T-helper 17 cell (primary cell): Measurements from ENCODE around the gene DYRK1A. TPM values are rescaled to one million over a fixed set of nuclear protein-coding genes. Genes with fewer than 3 reads are reported as not detected.

Experiments
- ATAC-seq: fragments of 150-1000 bp; cut with Tn5 transposase; 2 replicates; pipeline ENCODE4 v1.10.0; 2021; ENCODE audit warnings: mild to moderate bottlenecking, moderate library complexity
- DNase-seq, 3 donors: peaks; one replicate each; pipeline versions ENCODE4 v3.0.0 to v3.0.0-alpha.2; 2020 to 2021
- H3K9me3 ChIP-seq: one replicate; pipeline ENCODE4 v1.7.0; 2013; ENCODE audit warnings: low read length, mild to moderate bottlenecking; ENCODE audit not compliant: control insufficient read depth, poor library complexity, severe bottlenecking
- H3K27ac Mint-ChIP-seq: one replicate; pipeline ENCODE4 v1.8.0; 2022; ENCODE audit warnings: mild to moderate bottlenecking, moderate library complexity, mixed read lengths
- H3K27me3 Mint-ChIP-seq: one replicate; pipeline ENCODE4 v1.8.0; 2022; ENCODE audit warnings: mixed read lengths
- H3K36me3 Mint-ChIP-seq: one replicate; pipeline ENCODE4 v1.8.0; 2022; ENCODE audit warnings: low read depth, mixed read lengths
- H3K4me1 Mint-ChIP-seq: one replicate; pipeline ENCODE4 v1.8.0; 2022; ENCODE audit warnings: mild to moderate bottlenecking, mixed read lengths
- H3K4me3 Mint-ChIP-seq: one replicate; pipeline ENCODE4 v1.8.0; 2022; ENCODE audit warnings: mild to moderate bottlenecking, moderate library complexity, mixed read lengths
- total RNA-seq, 4 donors: library from RNA in 2 of 4; stranded (reverse) in 2 of 4; gene quantifications; one replicate each; pipeline ENCODE4 v1.2.3 and lab custom pipeline; 2022 to 2026

Gene DYRK1A
- total RNA-seq, 2 donors from 2014 or later = 123 to 149 TPM

DNA sequence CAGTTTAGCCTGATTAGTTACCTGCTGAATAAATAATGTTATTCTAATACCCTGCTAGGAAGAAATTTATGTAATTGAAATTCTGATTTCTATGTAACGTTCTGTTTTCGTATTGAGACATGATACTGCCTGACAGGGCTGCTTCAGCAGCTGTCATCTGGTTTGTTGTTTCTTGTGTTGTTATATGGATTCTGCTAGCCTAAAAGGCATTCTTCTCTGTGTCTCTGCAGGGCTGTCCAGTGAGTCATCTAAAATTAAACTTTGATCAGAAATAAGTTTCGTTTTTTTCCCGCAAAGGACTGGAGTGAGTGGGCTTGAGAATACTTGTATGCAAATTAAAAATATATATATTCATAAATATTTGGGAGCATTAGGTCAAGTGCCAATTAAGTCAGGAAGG is 93.0 kb downstream of the DYRK1A start:
- Mint-ChIP-seq H3K27ac (peak overlapping the region; percentile 11), H3K36me3 (no peaks in the 10 kb centered on the region), H3K4me1 (peaks cover 67% of the 10 kb centered on the region), H3K27me3 (no peaks in the 10 kb centered on the region), H3K4me3 (no peak overlapping the region)
- no peak for DNase-seq
- no peak for ATAC-seq
- no peaks in the 10 kb centered on the region for H3K9me3 ChIP-seq

DNA sequence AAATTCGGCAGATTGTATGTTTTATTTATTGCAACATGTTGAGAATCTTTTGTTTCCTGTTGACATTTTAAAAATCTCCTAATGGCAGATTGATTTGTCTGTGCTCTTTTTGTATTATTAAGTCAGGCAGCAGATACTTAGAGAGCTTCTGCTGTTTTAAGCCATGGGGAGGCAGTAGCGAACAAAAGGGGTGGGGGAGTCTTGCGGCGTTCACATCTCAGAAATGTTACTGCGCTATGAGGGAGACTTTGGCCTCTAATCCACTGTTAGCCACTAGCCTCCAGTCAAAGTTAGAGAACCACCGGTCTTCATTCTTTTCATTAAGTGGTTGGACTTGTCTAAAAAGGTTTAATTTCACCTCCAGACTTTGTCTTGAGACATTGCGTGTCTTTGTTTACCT is 93.6 kb downstream of the DYRK1A start:
- no peak overlapping the region for H3K4me3 Mint-ChIP-seq
- ATAC-seq (no peak), DNase-seq (no peak)
- H3K27ac Mint-ChIP-seq = no peak overlapping the region
- peaks cover 66% of the 10 kb centered on the region for H3K4me1 Mint-ChIP-seq
- H3K9me3 ChIP-seq = no peaks in the 10 kb centered on the region
- H3K36me3 Mint-ChIP-seq = no peaks in the 10 kb centered on the region
- no peaks in the 10 kb centered on the region for H3K27me3 Mint-ChIP-seq

GRCh38 chr21:37461479-37461878 is 94.9 kb downstream of the DYRK1A start:
- Mint-ChIP-seq H3K4me3 (peak overlapping the region; percentile 21), H3K27me3 (no peaks in the 10 kb centered on the region), H3K27ac (peak overlapping the region; percentile 87), H3K36me3 (no peaks in the 10 kb centered on the region), H3K4me1 (peaks cover 63% of the 10 kb centered on the region)
- H3K9me3 ChIP-seq = no peaks in the 10 kb centered on the region
- ATAC-seq (peak; percentile 63), DNase-seq (no peak)

- H3K9me3 ChIP-seq = no peaks in the 10 kb centered on the region
- H3K36me3 Mint-ChIP-seq = no peaks in the 10 kb centered on the region
- peak overlapping the region; percentile 85 for H3K4me3 Mint-ChIP-seq
- no peaks in the 10 kb centered on the region for H3K27me3 Mint-ChIP-seq
- peak overlapping the region; percentile 87 for H3K27ac Mint-ChIP-seq
- peaks cover 60% of the 10 kb centered on the region for H3K4me1 Mint-ChIP-seq
- DNase-seq (no peak), ATAC-seq (no peak)
Measured at GRCh38 chr21:37462087-37462861, 95.7 kb downstream of the DYRK1A start.

DNA sequence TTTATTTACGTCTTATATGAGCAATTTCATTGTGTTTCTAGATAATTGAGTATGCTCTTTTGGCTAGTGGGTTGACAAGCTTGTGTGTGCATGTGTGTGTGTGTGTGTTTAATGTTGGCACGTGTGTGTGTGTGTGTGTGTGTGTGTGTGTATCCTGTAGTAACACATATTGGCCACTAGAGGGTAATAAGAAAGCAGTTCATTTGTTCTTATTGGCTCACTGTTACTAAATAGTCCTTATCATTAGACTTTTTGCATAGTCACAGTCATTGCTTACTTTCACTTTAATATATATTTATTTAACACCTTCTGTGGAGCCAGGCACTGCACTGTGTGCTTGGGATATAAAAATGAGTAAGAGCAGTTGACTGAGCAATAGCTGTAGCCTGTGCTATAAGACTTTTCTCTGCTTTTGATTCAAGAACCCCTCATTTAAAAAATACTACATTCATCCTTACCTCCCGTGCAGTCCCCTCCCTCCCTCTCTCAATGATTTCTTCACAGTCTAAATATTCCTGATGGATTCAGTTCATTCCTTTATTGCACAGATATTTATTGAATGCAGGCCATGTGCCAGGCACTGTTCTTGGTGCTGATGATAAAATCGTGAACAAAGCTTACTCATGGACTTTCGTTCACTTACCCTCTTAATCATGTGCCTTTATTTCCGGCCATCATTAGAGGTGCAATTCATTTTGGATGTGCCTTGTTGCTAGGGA is 96.7 kb downstream of the DYRK1A start:
- H3K4me3 Mint-ChIP-seq = peak overlapping the region; percentile 85
- DNase-seq = no peak

DNA sequence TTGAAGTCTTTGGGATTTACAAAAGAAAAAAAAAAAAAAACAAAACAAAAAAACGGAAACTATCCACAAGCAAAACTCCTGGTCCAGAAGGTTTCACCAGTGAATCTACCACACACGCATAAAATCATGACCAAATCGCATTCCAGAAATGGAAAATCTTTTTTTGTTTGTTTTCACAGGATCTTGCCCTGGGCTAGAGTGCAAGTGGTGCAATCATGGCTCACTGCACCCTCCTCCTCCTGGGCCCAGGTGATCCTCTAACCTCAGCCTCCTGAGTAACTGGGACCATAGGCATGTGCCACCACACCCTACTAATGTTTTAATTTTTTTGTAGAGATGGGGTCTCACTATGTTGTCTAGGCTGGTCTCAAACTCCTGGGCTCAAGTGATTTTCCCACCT is 100.5 kb downstream of the DYRK1A start:
- H3K4me1 Mint-ChIP-seq = peaks cover 58% of the 10 kb centered on the region

More for the DNA sequence above, 96.7 kb downstream of the DYRK1A start:
- H3K36me3 Mint-ChIP-seq = no peaks in the 10 kb centered on the region
- no peaks in the 10 kb centered on the region for H3K9me3 ChIP-seq
- no peaks in the 10 kb centered on the region for H3K27me3 Mint-ChIP-seq
- H3K27ac Mint-ChIP-seq = peak overlapping the region; percentile 87
- ATAC-seq = peak; percentile 70
- peaks cover 58% of the 10 kb centered on the region for H3K4me1 Mint-ChIP-seq

GRCh38 chr21:37468909-37469308 is 102.3 kb downstream of the DYRK1A start:
- H3K27ac Mint-ChIP-seq = peak overlapping the region; percentile 65
- no peaks in the 10 kb centered on the region for H3K9me3 ChIP-seq
- H3K4me3 Mint-ChIP-seq = peak overlapping the region; percentile 57
- no peak for DNase-seq
- no peak for ATAC-seq
- peaks cover 5% of the 10 kb centered on the region for H3K36me3 Mint-ChIP-seq
- H3K27me3 Mint-ChIP-seq = no peaks in the 10 kb centered on the region
- peaks cover 46% of the 10 kb centered on the region for H3K4me1 Mint-ChIP-seq

More for the DNA sequence above, 100.5 kb downstream of the DYRK1A start:
- H3K4me3 Mint-ChIP-seq = no peak overlapping the region
- ATAC-seq (no peak), DNase-seq (no peak)
- H3K27ac Mint-ChIP-seq = peak overlapping the region; percentile 65
- H3K36me3 Mint-ChIP-seq = peaks cover 5% of the 10 kb centered on the region
- no peaks in the 10 kb centered on the region for H3K27me3 Mint-ChIP-seq
- no peaks in the 10 kb centered on the region for H3K9me3 ChIP-seq

GRCh38 chr21:37469441-37469840 is 102.9 kb downstream of the DYRK1A start:
- no peaks in the 10 kb centered on the region for H3K9me3 ChIP-seq
- Mint-ChIP-seq H3K27me3 (no peaks in the 10 kb centered on the region), H3K27ac (peak overlapping the region; percentile 65), H3K4me1 (peaks cover 45% of the 10 kb centered on the region), H3K36me3 (peaks cover 5% of the 10 kb centered on the region), H3K4me3 (no peak overlapping the region)
- ATAC-seq (no peak), DNase-seq (no peak)

- Mint-ChIP-seq H3K36me3 (peaks cover 5% of the 10 kb centered on the region), H3K27me3 (no peaks in the 10 kb centered on the region), H3K27ac (no peak overlapping the region), H3K4me1 (peaks cover 49% of the 10 kb centered on the region), H3K4me3 (no peak overlapping the region)
- DNase-seq = no peak
- no peak for ATAC-seq
- H3K9me3 ChIP-seq = no peaks in the 10 kb centered on the region
Measured at GRCh38 chr21:37472581-37472980, 106.0 kb downstream of the DYRK1A start.

DNA sequence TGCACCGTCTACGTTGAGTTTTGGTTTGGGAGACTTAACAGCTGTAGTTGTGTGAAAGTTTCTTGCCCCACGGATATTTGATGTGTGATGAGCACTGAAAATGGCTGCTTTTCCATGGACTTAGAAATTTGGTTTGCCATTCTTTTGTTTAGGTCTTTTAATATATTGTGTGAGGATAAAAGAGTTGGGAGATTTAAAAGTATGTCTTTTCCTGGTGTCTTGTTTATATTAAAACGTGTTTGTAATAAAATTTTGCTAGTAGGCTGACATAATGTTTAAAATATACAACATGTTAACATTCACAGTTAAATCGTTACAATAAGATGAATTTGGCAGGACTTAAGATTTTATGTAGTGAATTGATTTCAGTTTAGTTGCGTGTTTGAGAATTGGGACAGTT is 106.9 kb downstream of the DYRK1A start:
- Mint-ChIP-seq H3K27ac (no peak overlapping the region), H3K36me3 (peaks cover 3% of the 10 kb centered on the region), H3K4me3 (no peak overlapping the region), H3K4me1 (peaks cover 51% of the 10 kb centered on the region), H3K27me3 (no peaks in the 10 kb centered on the region)
- DNase-seq = no peak
- no peaks in the 10 kb centered on the region for H3K9me3 ChIP-seq
- ATAC-seq = no peak

- Mint-ChIP-seq H3K36me3 (no peaks in the 10 kb centered on the region), H3K4me1 (peaks cover 46% of the 10 kb centered on the region), H3K4me3 (no peak overlapping the region), H3K27me3 (no peaks in the 10 kb centered on the region), H3K27ac (peak overlapping the region; percentile 65)
- ATAC-seq = no peak
- no peak for DNase-seq
- no peaks in the 10 kb centered on the region for H3K9me3 ChIP-seq
Measured at GRCh38 chr21:37474342-37474741, 107.8 kb downstream of the DYRK1A start.

DNA sequence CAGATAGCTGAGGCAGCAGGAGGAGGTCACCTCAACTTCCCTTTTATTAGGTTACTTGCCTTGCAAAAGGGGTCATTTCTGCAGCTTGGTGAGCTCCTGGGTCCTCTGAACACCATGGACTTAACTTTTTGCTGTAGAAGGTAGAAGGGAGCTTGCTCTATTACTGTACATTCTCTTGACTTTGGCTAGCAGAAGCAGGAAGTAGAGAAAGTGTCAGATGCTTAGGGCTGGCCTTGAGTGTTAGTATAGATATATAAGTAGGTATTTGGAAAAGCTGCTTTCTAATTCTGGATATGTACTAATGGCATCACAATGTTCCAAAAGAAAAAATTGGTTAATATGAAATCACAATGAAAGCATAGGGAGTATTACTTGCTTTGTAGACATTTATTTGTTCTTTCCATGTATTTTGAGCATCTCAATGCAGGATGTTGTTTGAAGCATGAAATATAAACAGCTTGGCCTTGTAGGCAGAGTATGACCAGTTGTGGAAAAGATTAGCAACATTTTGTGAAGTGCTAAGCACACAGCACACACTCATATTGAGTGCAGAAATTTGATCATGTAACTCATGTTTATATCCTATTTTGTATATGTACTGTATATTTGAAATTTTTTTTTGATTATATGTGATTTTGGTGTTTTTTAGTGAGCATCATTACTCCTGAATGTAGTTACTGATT is 108.8 kb downstream of the DYRK1A start:
- Mint-ChIP-seq H3K36me3 (no peaks in the 10 kb centered on the region), H3K4me3 (no peak overlapping the region), H3K4me1 (peaks cover 39% of the 10 kb centered on the region), H3K27me3 (no peaks in the 10 kb centered on the region), H3K27ac (peak overlapping the region; percentile 65)
- ATAC-seq (peak; percentile 57), DNase-seq (no peak)
- no peaks in the 10 kb centered on the region for H3K9me3 ChIP-seq

GRCh38 chr21:37478794-37479193 is 112.2 kb downstream of the DYRK1A start:
- Mint-ChIP-seq H3K4me3 (no peak overlapping the region), H3K36me3 (no peaks in the 10 kb centered on the region), H3K27ac (no peak overlapping the region), H3K4me1 (peaks cover 27% of the 10 kb centered on the region), H3K27me3 (no peaks in the 10 kb centered on the region)
- H3K9me3 ChIP-seq = no peaks in the 10 kb centered on the region
- no peak for ATAC-seq
- no peak for DNase-seq
